ENCODE data around the gene PRICKLE3.
"Not testable (repeated sequence)": the region's sequence is repeated elsewhere in the genome, so short reads cannot be mapped to it uniquely, and the experiment has no call there.

Gene PRICKLE3

GRCh38 chrX:49184294-49185281 lies 1.6 kb downstream of the PRICKLE3 start:
- in situ Hi-C loops (cut with HindIII; ENCODE audit: low sequenced_read_pairs) = no loop called here

GRCh38 chrX:49183701-49184281 lies 2.4 kb downstream of the PRICKLE3 start:
- in situ Hi-C loops (cut with HindIII; ENCODE audit: low sequenced_read_pairs) = no loop called here

GRCh38 chrX:49179358-49179757 lies 6.8 kb downstream of the PRICKLE3 start:
- in situ Hi-C loops (cut with HindIII; ENCODE audit: low sequenced_read_pairs) = no loop called here

- in situ Hi-C loops (cut with HindIII; ENCODE audit: low sequenced_read_pairs) = no loop called here
These were observed 7.6 kb downstream of the PRICKLE3 start for GRCh38 chrX:49178537-49178936.

GRCh38 chrX:49177873-49178480 lies 8.2 kb downstream of the PRICKLE3 start:
- in situ Hi-C loops (cut with HindIII; ENCODE audit: low sequenced_read_pairs) = no loop called here

- in situ Hi-C loops (cut with HindIII; ENCODE audit: low sequenced_read_pairs) = no loop called here
These were observed 8.8 kb downstream of the PRICKLE3 start for GRCh38 chrX:49177338-49177833.

- in situ Hi-C loops (cut with HindIII; ENCODE audit: low sequenced_read_pairs) = no loop called here
These were observed 9.5 kb downstream of the PRICKLE3 start for GRCh38 chrX:49176421-49177326.

GRCh38 chrX:49175435-49176274 lies 10.5 kb downstream of the PRICKLE3 start:
- in situ Hi-C loops (cut with HindIII; ENCODE audit: low sequenced_read_pairs) = no loop called here

- in situ Hi-C loops (cut with HindIII; ENCODE audit: low sequenced_read_pairs) = no loop called here
These were observed 11.4 kb downstream of the PRICKLE3 start for GRCh38 chrX:49174723-49175122.

GRCh38 chrX:49173544-49173943 lies 12.6 kb downstream of the PRICKLE3 start:
- in situ Hi-C loops (cut with HindIII; ENCODE audit: low sequenced_read_pairs) = not testable (repeated sequence)

- in situ Hi-C loops (cut with HindIII; ENCODE audit: low sequenced_read_pairs) = no loop called here
These were observed 13.8 kb downstream of the PRICKLE3 start for GRCh38 chrX:49172280-49172780.

- in situ Hi-C loops (cut with HindIII; ENCODE audit: low sequenced_read_pairs) = no loop called here
These were observed 14.4 kb downstream of the PRICKLE3 start, which contains the start of gene PLP2 for GRCh38 chrX:49171752-49172279. Gene PLP2, plus strand, starts transcription at chrX:49171898. Its CDS starts 103 bp downstream, at chrX:49172001.

- in situ Hi-C loops (cut with HindIII; ENCODE audit: low sequenced_read_pairs) = no loop called here
These were observed 18.4 kb downstream of the PRICKLE3 start for GRCh38 chrX:49167740-49168108.

- in situ Hi-C loops (cut with HindIII; ENCODE audit: low sequenced_read_pairs) = no loop called here
These were observed 19.0 kb downstream of the PRICKLE3 start for GRCh38 chrX:49166914-49167739.

GRCh38 chrX:49165901-49166881 lies 20.0 kb downstream of the PRICKLE3 start:
- in situ Hi-C loops (cut with HindIII; ENCODE audit: low sequenced_read_pairs) = no loop called here

- in situ Hi-C loops (cut with HindIII; ENCODE audit: low sequenced_read_pairs) = no loop called here
These were observed 21.4 kb downstream of the PRICKLE3 start for GRCh38 chrX:49164589-49165360.
